Breast epithelium (tissue), 4 donors: ENCODE data around the gene NT5DC2. TPM values are rescaled to one million over a fixed set of nuclear protein-coding genes. Genes with fewer than 3 reads are reported as not detected.

Experiments
- DNase-seq, 2 donors: peaks; one replicate each; pipeline ENCODE4 v3.0.0-alpha.2; 2019; ENCODE audit warnings: low spot score in 2 of 2
- H3K27ac ChIP-seq, 2 donors: fragments of 200-600 bp; sonication (generic) in 1 of 2; one replicate each; pipeline ENCODE4 v1.5.1; 2016 to 2019; ENCODE audit warnings: mild to moderate bottlenecking in 1 of 2
- H3K27me3 ChIP-seq, 2 donors: fragments of 200-600 bp; sonication (generic) in 1 of 2; one replicate each; pipeline versions ENCODE4 v1.5.1 to v1.6.0; 2017 to 2019; ENCODE audit warnings: control low read depth in 1 of 2, mild to moderate bottlenecking in 1 of 2
- H3K36me3 ChIP-seq: fragments of 200-600 bp; one replicate; pipeline ENCODE4 v1.5.1; 2019
- H3K4me1 ChIP-seq, 2 donors: fragments of 200-600 bp; sonication (generic); one replicate each; pipeline ENCODE4 v1.5.1; 2016 to 2019; ENCODE audit warnings: control low read depth in 1 of 2
- H3K4me3 ChIP-seq, 3 donors: fragments of 200-600 bp; sonication (generic); 1 replicate in 2 of 3; 2 replicates in 1 of 3; pipeline ENCODE4 v1.5.1; 2016 to 2019; ENCODE audit warnings: mild to moderate bottlenecking in 3 of 3, moderate library complexity in 2 of 3
- H3K9me3 ChIP-seq, 2 donors: fragments of 200-600 bp; sonication (generic) in 1 of 2; one replicate each; pipeline ENCODE4 v1.5.1; 2016 to 2019; ENCODE audit warnings: control low read depth in 1 of 2
- CTCF ChIP-seq, 3 donors: fragments of 450-650 bp; IDR thresholded peaks; one replicate each; pipeline ENCODE4 v1.5.1; 2016 to 2017; ENCODE audit warnings: antibody characterized with exemption in 3 of 3, mild to moderate bottlenecking in 3 of 3, moderate library complexity in 3 of 3
- POLR2A ChIP-seq: fragments of 450-650 bp; IDR thresholded peaks from one replicate; pipeline ENCODE4 v1.6.1; 2016; ENCODE audit warnings: antibody characterized with exemption, mild to moderate bottlenecking, moderate library complexity
- POLR2AphosphoS5 ChIP-seq, 3 donors: sonication (generic); formaldehyde crosslinking; IDR thresholded peaks; one replicate each; pipeline ENCODE4 v1.6.1; 2017; ENCODE audit warnings: antibody characterized with exemption in 3 of 3
- intact Hi-C: fragments of 100-400 bp; cut with DNase I; formaldehyde crosslinking; loops from one replicate; pipeline ENCODE4 v1.15.1; 2023; ENCODE audit warnings: low total_unique reads
- total RNA-seq, 3 donors: library from RNA; depleted of rRNA; stranded (reverse); fragments of >200 nt; gene quantifications; one replicate each; pipeline ENCODE4 v1.1.0, GENCODE V29; 2016

Gene NT5DC2
- total RNA-seq, 3 donors from 2014 or later: 26.5 to 35.7 (median 28.6) TPM

- no peaks in the 10 kb centered on the region for H3K9me3 ChIP-seq
- DNase-seq: no peak
- no peaks in the 10 kb centered on the region for H3K27me3 ChIP-seq
- intact Hi-C loops: no loop called here
- no peak for TF ChIP-seq POLR2A
- TF ChIP-seq CTCF (IDR thresholded peaks at IDR 0.05): no peak
- TF ChIP-seq POLR2AphosphoS5 (IDR thresholded peaks at IDR 0.05): no peak
- H3K27ac ChIP-seq: no peak overlapping the region
- H3K36me3 ChIP-seq: no peaks in the 10 kb centered on the region
- no peaks in the 10 kb centered on the region for H3K4me1 ChIP-seq
- no peak overlapping the region for H3K4me3 ChIP-seq
These were observed 20.5 kb upstream of the NT5DC2 start for GRCh38 chr3:52554026-52554755.

- intact Hi-C loops: no loop called here
- DNase-seq: no peak
- H3K27me3 ChIP-seq: no peaks in the 10 kb centered on the region
- TF ChIP-seq CTCF (IDR thresholded peaks at IDR 0.05) (no peak), POLR2A (no peak), POLR2AphosphoS5 (IDR thresholded peaks at IDR 0.05) (no peak)
- no peaks in the 10 kb centered on the region for H3K36me3 ChIP-seq
- H3K27ac ChIP-seq: no peak overlapping the region
- no peaks in the 10 kb centered on the region for H3K9me3 ChIP-seq
- no peak overlapping the region for H3K4me3 ChIP-seq
- no peaks in the 10 kb centered on the region for H3K4me1 ChIP-seq
These were observed 18.4 kb upstream of the NT5DC2 start for GRCh38 chr3:52552089-52552488.

GRCh38 chr3:52551118-52551517, 17.5 kb upstream of the NT5DC2 start:
- no peak for TF ChIP-seq POLR2AphosphoS5 (IDR thresholded peaks at IDR 0.05)
- TF ChIP-seq POLR2A: no peak
- no peak for TF ChIP-seq CTCF (IDR thresholded peaks at IDR 0.05)
- no peak overlapping the region for H3K4me3 ChIP-seq
- H3K9me3 ChIP-seq: no peaks in the 10 kb centered on the region
- DNase-seq: no peak
- intact Hi-C loops: no loop called here
- H3K36me3 ChIP-seq: no peaks in the 10 kb centered on the region
- no peaks in the 10 kb centered on the region for H3K27me3 ChIP-seq
- H3K4me1 ChIP-seq: no peaks in the 10 kb centered on the region
- no peak overlapping the region for H3K27ac ChIP-seq

GRCh38 chr3:52547143-52547542, 13.5 kb upstream of the NT5DC2 start:
- Histone ChIP-seq H3K4me1 (no peaks in the 10 kb centered on the region), H3K27me3 (no peaks in the 10 kb centered on the region), H3K9me3 (no peaks in the 10 kb centered on the region), H3K36me3 (no peaks in the 10 kb centered on the region), H3K27ac (no peak overlapping the region), H3K4me3 (no peak overlapping the region)
- TF ChIP-seq POLR2AphosphoS5 (IDR thresholded peaks at IDR 0.05): no peak
- no peak for TF ChIP-seq CTCF (IDR thresholded peaks at IDR 0.05)
- TF ChIP-seq POLR2A: no peak
- intact Hi-C loops: no loop called here
- DNase-seq: no peak

- TF ChIP-seq POLR2AphosphoS5 (IDR thresholded peaks at IDR 0.05): no peak
- no peak for TF ChIP-seq CTCF (IDR thresholded peaks at IDR 0.05)
- TF ChIP-seq POLR2A: no peak
- Histone ChIP-seq H3K4me1 (no peaks in the 10 kb centered on the region), H3K36me3 (no peaks in the 10 kb centered on the region), H3K9me3 (no peaks in the 10 kb centered on the region), H3K4me3 (no peak overlapping the region), H3K27ac (no peak overlapping the region), H3K27me3 (no peaks in the 10 kb centered on the region)
- DNase-seq: no peak
- intact Hi-C loops: no loop called here
These were observed 12.6 kb upstream of the NT5DC2 start for GRCh38 chr3:52546111-52546901.
